Measurements from ENCODE around the gene SPSB1.

GRCh38 chr1:9347095-9347850, 54.6 kb downstream of the SPSB1 start:
- TF ChIP-seq CTCF (IDR thresholded peaks at IDR 0.05) (no peak), POLR2A (IDR thresholded peaks at IDR 0.05) (no peak)

Measured in thyroid gland (tissue), 4 donors.